Measurements from ENCODE around the gene TFAM.

GRCh38 chr10:58367069-58367468 lies 18.1 kb upstream of the TFAM start:
- TF ChIP-seq CTCF (IDR thresholded peaks at IDR 0.05 in 2 of 3, conservative IDR thresholded peaks at IDR 0.05 in 1 of 3; ENCODE audit: borderline replicate concordance in 1 of 3, insufficient read depth in 1 of 3, low read depth in 2 of 3, low read length in 2 of 3), result no peak
- TF ChIP-seq CEBPB (IDR thresholded peaks at IDR 0.05; ENCODE audit: low read depth), result no peak

Measured in HCT116 (cell line).